Ishikawa (cell line): ENCODE measurements around the gene LAPTM5.

Experiments used
- CEBPB ChIP-seq: IDR thresholded peaks from 2 replicates; pipeline ENCODE4 v1.6.1; 2012
- CREB1 ChIP-seq: IDR thresholded peaks from 2 replicates; pipeline ENCODE4 v1.6.1; 2012; ENCODE audit warnings: low read depth
- EGR1 ChIP-seq: IDR thresholded peaks from 2 replicates; pipeline ENCODE4 v1.6.1; 2012
- EP300 ChIP-seq: IDR thresholded peaks from 2 replicates; pipeline ENCODE4 v1.6.1; 2012; ENCODE audit warnings: borderline replicate concordance
- FOXM1 ChIP-seq: IDR thresholded peaks from 2 replicates; pipeline ENCODE4 v1.6.1; 2012; ENCODE audit warnings: low read depth, borderline replicate concordance
- MAX ChIP-seq: IDR thresholded peaks from 2 replicates; pipeline ENCODE4 v1.6.1; 2012
- NFIC ChIP-seq: IDR thresholded peaks from 2 replicates; pipeline ENCODE4 v1.6.1; 2012
- RAD21 ChIP-seq: IDR thresholded peaks from 2 replicates; pipeline ENCODE4 v1.6.1; 2012; ENCODE audit warnings: low read depth
- REST ChIP-seq: IDR thresholded peaks from 2 replicates; pipeline ENCODE4 v1.6.1; 2012; ENCODE audit warnings: low read depth, mild to moderate bottlenecking
- TAF1 ChIP-seq: IDR thresholded peaks from 2 replicates; pipeline ENCODE4 v1.6.1; 2012; ENCODE audit warnings: low read depth, mild to moderate bottlenecking
- TCF12 ChIP-seq: IDR thresholded peaks from 2 replicates; pipeline ENCODE4 v1.6.1; 2012; ENCODE audit warnings: low read depth
- YY1 ChIP-seq: IDR thresholded peaks from 2 replicates; pipeline ENCODE4 v1.6.1; 2012; ENCODE audit warnings: low read depth
- ZBTB7A ChIP-seq: IDR thresholded peaks from 2 replicates; pipeline ENCODE4 v1.6.1; 2012; ENCODE audit warnings: low read depth

GRCh38 chr1:30693822-30694221 lies 63.8 kb downstream of the LAPTM5 start:
- TF ChIP-seq RAD21 (no peak), REST (no peak), EP300 (no peak), MAX (no peak), TAF1 (no peak), CEBPB (no peak), FOXM1 (no peak), TCF12 (no peak), EGR1 (no peak), CREB1 (no peak), ZBTB7A (no peak), YY1 (no peak), NFIC (no peak)
